Ramos (cell line): ENCODE measurements around the gene APRT.

Source experiments
- in situ Hi-C: fragments of 300-500 bp; cut with MboI; formaldehyde crosslinking; loops from one replicate; pipeline ENCODE4 v1.14.3; 2022; ENCODE audit warnings: low sequenced_read_pairs; ENCODE audit not compliant: unreplicated experiment

The APRT gene

GRCh38 chr16:88842806-88843205 is 31.1 kb upstream of the APRT start:
- in situ Hi-C loops, result no loop called here

DNA sequence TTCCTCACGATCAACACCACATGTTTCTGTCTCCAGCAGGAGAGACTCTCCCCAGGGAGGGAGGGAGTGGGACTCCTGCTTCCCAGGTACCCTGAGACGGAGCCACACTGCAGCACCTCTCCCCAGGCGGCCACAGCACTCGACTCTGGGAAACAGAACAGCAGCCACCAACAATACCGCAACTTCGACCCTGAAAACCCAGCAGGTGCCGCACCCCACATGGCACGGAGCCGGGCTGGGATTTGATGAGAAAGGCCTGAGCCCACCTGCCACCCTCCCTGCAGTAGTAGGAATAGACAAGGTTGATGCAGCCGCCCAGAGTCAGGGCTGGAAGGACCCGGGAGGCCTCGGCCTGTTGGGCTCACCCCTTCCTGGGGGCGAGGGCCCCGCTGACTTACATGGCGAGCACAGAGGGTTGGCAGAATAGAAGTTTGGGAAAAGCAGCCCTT is 30.6 kb upstream of the APRT start:
- in situ Hi-C loops, result no loop called here

DNA sequence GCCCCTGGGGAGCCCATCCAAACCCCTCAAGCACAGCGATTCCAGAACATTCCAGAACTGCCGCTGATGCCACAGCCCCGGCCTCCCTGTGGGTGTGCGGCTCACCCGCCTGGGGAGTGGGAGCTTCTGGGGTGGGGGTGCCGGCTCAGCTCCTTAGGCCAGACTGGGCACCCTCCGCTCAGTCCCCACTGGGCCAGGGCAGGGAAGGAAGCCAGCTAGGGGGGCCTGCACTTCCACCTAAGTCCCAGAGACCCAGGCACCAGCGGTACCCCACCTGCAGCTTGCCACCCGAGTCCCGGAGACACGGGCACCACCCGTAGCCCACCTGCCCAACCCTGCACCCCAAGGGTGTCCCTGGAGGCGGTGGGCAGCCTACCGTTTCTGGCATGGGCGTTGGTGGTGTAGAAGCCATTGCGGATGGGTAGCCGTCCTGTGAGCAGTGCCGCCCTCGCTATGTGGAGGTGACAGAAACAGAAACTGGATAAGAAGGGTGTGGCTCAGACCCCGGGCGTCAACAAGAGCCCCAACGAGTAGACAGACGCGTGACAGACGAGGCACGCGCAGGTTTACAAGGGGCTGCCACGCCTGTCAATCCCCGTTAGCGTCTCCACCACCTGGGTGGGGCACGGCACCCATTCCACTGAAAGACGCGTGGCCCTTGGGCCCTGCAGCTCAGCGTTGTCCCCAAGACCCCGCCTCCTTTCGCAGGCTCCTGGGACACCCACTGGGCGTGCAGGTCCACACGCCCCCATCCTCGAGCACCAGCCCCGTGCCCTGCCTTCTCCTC is 30.0 kb upstream of the APRT start:
- in situ Hi-C loops, result no loop called here

DNA sequence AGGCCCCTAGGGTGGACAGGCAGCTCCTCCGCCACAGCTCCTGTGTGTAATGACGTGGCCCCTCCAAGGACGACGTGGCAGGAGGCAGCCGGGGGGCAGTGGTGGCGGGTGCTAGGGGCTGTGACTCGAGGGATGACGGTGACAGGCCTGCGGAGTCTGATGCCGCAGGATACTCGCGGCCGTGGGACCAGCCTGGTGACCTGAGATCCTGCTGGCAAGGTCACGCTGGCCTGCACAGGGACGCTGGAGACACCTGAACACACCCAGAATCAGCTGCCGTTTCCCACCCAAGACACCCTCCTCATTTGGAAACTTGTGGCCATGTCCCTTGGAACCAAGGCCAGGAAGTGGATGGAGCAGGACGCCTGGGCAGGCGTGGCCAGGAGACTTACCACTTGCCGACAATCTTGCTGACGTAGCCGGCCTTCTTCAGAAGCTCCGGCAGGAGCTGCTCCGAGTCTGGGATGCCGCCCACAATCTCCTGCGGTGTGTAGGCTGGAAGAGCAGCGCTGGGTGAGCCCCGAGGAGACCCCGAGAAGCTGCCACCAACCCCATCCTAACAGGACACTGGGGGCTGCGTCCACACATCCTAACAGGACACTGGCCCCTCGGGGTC is 29.0 kb upstream of the APRT start:
- in situ Hi-C loops, result no loop called here

DNA sequence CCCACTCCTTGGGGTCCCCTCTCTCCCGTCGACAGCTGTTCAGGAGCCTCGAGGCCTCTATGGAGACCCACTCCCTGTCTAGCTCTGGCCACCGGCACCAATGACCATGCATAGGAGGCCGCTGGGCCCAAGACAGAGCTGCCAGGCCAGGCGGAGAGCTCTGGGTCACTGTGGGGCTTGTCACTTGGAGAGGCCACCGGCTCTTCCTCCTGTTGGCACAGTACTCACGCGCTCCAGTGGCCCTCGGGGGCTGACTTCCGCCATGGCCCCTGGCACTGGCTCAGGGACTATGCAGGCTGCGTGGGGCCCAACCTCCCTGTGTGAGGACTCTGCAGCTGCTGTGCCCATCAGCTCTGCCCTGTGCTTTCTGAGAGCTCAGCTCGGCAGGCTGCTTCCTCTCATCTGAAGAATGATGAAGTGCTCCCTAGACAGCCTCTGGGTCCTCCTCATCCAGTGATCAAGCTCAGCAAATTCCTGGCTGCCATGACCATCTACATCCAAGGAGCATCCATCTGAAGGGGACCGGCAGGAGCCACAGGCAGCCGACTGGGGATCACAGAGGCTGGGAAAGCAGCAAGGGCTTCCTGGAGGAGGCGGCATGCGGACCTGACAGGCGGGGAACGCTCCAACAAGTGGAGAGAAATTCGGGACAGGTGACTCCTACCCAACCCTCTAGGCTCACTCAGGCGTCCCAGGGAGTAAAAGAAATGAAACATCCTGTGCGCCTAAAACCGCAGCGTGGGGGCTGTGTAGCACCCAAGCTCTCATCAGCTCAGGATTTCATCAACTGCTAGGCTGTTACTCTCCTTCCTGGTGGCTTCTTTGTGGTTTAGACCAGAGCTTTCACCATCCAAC is 28.2 kb upstream of the APRT start:
- in situ Hi-C loops, result no loop called here

GRCh38 chr16:88839026-88839529 is 27.4 kb upstream of the APRT start:
- in situ Hi-C loops, result no loop called here

DNA sequence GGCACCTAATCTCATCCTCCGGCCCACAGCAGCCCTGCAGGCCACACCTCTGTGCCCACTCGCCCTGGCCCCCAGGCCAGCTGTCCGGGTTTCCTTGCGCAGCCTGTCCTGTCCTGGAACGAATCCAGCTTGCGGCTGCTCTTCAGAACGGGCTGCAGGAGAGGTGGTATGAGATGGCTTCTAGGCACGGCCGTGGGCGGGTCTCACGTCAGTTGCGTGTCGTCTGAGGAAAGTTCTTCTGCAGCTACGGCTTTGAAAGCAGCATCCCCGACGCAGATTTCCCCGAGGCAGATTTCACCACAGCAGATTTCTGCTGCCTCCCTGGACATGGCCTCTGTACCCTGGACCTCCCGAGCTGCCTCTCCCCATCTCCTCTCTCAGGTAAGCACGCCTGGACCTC is 26.8 kb upstream of the APRT start:
- in situ Hi-C loops, result no loop called here

DNA sequence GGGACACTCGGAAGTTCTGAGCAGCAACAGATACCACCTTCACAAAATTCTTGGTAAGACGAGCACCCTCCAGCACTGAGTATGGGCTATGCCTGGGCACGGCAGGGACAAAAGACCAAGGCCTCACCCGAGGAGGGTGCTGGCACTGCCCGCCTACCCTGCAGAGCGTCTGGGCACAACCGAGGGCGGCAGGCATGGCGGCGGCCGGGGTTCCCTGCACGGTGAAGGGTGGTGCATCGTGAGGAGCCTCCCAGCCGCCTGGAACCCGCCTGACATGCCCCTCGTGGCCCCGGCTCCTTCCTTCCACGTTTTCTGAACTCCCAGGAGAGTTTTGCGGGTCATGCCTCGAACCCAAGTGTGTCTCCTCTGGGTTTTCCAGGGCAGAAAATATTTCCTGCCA is 26.1 kb upstream of the APRT start:
- in situ Hi-C loops, result no loop called here

GRCh38 chr16:88836791-88837190 is 25.1 kb upstream of the APRT start:
- in situ Hi-C loops, result no loop called here

DNA sequence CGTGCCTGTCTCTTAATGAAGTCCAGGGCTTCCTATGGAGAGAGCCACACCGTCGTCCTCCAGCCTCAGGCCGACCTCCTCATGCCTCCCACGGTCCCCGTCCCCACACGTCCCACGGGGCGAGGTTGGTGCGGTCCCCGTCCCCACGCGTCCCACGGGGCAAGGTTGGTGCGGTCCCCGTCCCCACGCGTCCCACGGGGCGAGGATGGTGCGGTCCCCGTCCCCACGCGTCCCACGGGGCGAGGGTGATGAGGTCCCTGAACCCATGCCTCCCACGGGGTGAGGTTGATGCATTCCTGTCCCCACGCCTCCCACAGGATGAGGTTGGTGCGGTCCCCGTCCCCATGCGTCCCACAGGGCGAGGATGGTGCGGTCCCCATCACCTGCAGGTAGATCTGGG is 24.1 kb upstream of the APRT start:
- in situ Hi-C loops, result no loop called here

GRCh38 chr16:88835383-88835782 is 23.7 kb upstream of the APRT start:
- in situ Hi-C loops, result no loop called here

- in situ Hi-C loops, result no loop called here
Measured at GRCh38 chr16:88834670-88835069, 22.9 kb upstream of the APRT start.

DNA sequence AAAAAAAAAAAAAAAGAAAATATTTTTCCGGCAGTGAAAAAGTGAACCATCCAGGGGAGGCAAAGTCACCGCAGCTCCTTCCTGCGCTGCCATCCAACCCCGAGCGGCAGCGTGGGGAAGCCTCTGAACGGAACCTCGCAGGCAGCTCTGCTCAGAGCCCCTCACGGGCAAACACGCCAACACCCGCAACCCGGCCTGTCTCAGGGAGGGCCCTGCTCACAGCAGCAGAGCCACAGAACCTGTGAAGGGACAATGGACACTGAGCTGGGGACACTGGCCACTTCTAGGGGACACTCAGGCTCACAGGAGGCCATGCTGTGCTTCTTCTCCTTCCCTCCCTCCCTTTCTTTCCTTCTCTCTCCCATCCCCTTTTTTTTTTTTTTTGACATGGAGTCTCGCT is 21.4 kb upstream of the APRT start:
- in situ Hi-C loops, result no loop called here

- in situ Hi-C loops, result no loop called here
Measured at GRCh38 chr16:88831838-88832237, 20.1 kb upstream of the APRT start.

GRCh38 chr16:88830783-88831182 is 19.1 kb upstream of the APRT start:
- in situ Hi-C loops, result no loop called here

DNA sequence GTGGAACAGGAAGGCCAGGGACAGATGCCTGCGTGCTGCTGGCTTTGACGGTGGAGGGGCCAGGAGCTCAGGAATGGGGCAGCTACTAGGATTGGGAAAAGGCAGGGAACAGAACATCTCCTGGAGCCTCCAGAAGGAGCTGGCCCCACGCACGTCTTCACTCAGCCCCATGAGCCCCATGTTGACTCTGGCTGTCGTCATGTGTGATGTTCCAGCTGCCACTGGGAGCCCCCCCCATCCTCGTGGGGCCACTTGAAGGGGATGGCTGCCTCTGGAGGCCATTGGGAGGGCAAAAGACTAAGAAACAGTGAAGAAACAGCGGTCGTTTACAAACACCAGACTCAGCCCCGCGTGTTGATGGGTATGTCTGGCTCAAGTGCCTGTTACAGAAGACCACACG is 18.5 kb upstream of the APRT start:
- in situ Hi-C loops, result no loop called here

GRCh38 chr16:88828711-88829110 is 17.0 kb upstream of the APRT start:
- in situ Hi-C loops, result no loop called here

DNA sequence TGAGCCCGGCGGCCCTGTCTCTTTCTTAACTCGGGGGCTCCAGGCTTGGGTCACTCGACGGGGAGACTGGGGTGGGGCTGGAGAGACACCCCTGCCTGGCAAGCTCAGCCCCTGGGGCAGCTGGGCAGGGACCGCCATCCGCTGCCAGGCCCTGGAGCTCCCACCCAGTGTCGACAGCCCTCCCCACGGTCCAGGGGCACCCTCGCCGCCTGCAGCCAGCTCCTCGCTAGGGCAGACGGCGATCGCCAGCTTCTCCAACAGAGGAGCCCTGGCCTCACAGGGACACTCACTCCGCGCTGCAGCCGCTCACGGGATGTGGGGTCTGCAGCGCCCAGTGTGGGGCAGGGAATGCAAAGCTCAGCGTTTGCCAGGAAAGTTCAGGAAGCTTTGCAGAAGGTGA is 16.0 kb upstream of the APRT start:
- in situ Hi-C loops, result no loop called here

DNA sequence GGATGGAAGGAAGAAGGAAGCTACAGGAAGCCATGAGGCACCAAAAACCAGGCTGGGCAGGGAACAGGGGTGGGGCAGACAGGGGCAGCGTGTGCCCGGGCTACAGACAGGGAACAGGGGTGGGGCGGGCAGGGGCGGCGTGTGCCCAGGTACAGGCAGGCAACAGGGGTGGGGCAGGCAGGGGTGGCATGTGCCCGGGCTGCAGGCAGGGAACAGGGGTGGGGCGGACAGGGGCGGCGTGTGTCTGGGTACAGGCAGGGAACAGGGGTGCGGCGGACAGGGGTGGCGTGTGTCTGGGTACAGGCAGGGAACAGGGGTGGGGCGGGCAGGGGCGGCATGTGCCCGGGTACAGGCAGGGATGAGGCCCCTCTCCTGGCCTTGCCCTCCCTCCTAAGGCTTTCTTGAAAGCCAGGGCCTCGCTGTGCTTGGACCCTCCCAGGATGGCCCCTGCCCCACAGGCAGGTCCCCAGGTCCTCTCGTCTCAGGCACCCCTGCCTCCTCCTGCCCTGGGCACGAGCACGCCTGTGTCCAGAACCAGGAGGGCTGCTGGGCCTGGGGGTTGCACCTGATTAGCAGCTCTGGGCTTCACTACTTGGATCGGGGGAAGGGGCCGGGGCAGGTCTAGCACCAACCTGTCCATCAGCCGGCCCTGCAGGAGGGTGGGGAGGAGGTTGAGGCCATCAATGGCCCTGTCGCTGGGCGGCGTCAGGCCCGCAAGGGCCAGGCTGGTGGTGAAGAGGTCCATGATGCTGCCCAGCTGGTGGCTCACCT is 14.5 kb upstream of the APRT start:
- in situ Hi-C loops, result no loop called here

DNA sequence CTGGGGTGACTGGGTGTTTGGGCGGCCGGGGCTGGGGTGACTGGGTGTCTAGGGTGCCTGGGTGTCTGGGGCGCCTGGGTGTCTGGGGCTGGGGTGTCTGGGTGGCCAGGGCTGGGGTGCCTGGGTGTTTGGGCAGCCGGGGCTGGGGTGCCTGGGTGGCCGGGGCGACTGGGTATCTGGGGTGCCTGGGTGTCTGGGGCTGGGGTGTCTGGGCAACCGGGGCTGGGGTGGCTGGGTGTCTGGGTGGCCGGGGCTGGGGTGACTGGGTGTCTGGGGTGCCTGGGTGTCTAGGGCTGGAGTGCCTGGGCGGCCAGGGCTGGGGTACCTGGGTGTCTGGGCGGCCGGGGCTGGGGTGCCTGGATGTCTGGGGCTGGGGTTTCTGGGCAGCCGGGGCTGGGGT is 13.4 kb upstream of the APRT start:
- in situ Hi-C loops, result no loop called here
